GM19397 (cell line): ENCODE results near the gene WDR74.
"Not testable (repeated sequence)": the region's sequence is repeated elsewhere in the genome, so short reads cannot be mapped to it uniquely, and the experiment has no call there.

Experiments
- ATAC-seq: cut with Tn5 transposase; IDR thresholded peaks from one replicate; pipeline ENCODE4 v1.9.1; 2021; ENCODE audit warnings: mild to moderate bottlenecking, moderate library complexity; ENCODE audit not compliant: unreplicated experiment

The WDR74 gene

GRCh38 chr11:62839050-62839945 is at the start of gene WDR74:
Gene WDR74 (minus strand): TSS chr11:62839590. CDS start chr11:62839570, 20 bp downstream.
- ATAC-seq: peak; percentile 49

DNA sequence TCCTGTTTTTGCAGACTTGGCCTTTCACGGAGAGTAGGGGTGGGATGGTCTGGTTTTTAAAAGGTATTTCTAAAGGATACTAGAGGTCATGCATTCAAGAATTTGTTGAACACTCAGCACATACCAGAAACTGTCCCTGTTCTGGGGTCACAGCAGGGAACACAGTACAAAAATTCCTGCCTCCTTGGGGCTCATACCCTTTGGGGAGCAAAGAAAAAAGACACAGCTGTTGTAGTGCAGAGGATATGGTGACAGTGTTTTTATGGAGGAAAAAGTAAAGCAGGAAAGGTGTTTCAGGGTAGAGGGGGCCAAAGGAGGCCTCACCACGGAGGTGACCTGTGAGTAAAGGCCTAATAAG is 49.7 kb upstream of the WDR74 start:
- no peak for ATAC-seq

GRCh38 chr11:62888406-62888805 is 49.0 kb upstream of the WDR74 start:
- ATAC-seq: no peak

DNA sequence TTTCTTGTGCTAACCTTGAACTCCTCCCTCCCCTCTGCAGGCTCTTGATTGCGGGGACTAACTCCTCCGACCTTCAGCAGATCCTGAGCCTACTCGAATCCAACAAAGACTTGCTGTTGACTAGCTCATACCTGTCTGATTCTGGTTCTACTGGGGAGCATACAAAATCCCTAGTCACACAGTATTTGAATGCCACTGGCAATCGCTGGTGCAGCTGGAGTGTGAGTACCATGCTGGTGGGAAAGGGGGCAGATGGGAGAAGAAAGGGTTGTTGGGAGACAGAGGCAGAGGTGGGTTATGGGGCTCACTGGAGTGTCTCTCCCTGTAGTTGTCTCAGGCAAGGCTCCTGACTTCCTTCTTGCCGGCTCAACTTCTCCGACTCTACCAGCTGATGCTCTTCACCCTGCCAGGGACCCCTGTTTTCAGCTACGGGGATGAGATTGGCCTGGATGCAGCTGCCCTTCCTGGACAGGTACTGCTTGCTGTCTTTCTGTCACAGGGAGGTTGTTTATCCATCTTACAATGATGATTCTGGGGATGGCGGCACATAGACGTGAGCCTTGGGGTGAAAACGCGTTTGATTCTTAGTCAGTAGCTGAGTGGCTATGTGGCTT is 45.9 kb upstream of the WDR74 start:
- no peak for ATAC-seq

- no peak for ATAC-seq
Measured at GRCh38 chr11:62883673-62884072, 44.3 kb upstream of the WDR74 start.

DNA sequence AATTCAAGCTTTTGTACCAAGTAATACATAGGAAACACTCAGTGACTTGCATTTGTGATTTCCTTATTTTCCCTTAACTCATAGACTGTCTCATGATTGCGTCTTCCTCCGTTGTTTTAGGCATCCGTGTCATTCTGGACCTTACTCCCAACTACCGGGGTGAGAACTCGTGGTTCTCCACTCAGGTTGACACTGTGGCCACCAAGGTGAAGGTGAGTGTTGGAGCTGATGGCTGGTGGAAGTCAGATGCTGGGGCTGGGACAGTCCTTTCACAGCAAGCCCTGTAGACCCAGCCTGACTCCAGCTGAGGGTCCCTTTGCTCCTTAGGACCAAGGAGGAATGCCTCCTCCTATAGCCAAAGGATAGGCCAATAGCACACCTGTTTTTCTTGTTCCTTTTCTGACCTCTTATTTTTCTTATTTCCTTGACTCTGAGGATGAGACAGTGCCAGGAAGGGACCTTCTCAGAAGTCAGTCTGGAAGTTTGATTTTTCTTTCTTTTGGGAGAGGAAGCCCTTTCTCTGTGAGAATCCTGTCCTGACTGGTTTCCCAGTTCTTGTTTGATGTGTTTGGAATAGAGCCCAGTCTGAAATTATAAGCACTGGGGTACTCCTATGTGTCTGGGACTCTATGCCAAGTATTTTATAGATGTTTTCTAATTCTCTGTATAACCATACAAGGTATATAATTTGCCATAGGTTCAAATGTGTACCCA is 43.6 kb upstream of the WDR74 start:
- ATAC-seq: no peak

DNA sequence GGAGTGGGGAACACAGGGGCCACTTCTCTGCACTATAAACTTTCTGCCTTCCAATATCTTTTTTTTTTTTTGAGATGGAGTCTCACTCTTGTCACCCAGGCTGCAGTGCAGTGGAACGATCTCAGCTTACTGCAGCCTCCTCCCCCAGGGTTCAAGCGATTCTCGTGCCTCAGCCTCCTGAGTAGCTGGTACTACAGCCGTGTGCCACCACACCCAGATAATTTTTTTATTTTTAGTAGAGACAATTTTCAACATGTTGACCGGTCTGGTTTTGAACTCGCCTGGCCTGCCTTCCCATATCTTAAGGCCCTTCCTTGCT is 43.0 kb upstream of the WDR74 start:
- ATAC-seq: no peak

- peak; percentile 35 for ATAC-seq
Measured at GRCh38 chr11:62881579-62882430, 42.4 kb upstream of the WDR74 start.

DNA sequence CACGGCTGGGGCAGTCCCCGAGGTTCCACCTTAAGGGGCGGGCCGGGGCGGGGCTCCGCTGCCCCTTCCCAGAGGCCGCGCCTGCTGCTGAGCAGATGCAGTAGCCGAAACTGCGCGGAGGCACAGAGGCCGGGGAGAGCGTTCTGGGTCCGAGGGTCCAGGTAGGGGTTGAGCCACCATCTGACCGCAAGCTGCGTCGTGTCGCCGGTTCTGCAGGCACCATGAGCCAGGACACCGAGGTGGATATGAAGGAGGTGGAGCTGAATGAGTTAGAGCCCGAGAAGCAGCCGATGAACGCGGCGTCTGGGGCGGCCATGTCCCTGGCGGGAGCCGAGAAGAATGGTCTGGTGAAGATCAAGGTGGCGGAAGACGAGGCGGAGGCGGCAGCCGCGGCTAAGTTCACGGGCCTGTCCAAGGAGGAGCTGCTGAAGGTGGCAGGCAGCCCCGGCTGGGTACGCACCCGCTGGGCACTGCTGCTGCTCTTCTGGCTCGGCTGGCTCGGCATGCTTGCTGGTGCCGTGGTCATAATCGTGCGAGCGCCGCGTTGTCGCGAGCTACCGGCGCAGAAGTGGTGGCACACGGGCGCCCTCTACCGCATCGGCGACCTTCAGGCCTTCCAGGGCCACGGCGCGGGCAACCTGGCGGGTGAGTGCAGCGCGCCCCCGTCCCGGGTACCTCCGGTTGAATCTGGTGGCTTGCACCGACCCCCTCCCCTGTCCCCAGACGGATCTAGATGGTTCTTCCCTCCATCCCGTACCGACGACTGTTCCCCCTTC is 41.6 kb upstream of the WDR74 start, which contains the start of gene SLC3A2:
SLC3A2 (plus strand) TSS at position 94 of the 776 bp plus-strand sequence; CDS start at position 222, 128 bp downstream.
- peak; percentile 72 for ATAC-seq

DNA sequence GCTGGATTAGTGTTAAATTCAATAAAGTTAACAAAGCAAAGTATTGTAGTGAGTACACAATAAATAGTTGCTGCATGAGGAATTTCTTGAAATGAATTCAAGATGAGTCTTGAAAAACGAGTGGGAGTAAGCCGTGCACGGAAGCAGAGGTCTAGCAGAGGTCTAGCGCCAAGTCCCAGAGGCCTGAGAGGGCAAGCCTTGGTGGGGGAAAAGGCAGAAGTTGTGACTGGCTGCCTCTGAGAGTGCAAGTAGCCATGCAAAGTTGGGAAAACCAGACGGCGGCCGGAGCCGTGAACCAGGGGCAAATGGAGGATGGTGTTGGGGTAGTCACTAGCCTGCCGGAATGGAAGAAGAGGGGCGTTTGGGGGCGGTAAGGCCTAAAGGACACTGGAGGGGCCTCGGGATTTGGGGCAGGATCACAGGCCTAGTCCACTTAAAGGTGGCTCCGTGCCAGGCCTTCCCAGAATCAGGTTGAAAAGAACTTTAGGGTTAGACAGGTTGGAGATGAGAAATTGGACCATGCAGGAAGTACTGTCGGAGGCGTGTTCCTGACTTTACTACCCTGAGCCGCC is 40.9 kb upstream of the WDR74 start:
- ATAC-seq: peak; percentile 6

GRCh38 chr11:62879235-62879978 is 40.0 kb upstream of the WDR74 start:
- ATAC-seq: no peak

DNA sequence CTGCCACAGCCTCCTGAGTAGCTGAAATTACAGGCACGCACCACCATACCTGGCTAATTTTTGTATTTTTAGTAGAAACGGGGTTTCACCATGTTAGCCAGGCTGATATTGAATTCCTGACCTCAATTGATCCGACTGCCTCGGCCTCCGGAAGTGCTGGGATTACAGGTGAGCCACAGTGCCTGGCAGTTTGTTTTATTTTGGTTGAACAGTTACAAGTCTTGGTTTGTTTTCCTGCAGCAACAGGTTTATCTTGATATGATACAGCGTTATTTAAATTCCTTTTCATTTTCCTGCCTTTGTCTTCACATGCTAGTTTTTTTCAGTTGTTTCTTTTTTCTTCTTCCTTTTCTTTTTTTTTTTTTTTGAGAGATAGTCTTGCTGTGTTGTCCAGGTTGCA is 37.3 kb upstream of the WDR74 start:
- no peak for ATAC-seq

DNA sequence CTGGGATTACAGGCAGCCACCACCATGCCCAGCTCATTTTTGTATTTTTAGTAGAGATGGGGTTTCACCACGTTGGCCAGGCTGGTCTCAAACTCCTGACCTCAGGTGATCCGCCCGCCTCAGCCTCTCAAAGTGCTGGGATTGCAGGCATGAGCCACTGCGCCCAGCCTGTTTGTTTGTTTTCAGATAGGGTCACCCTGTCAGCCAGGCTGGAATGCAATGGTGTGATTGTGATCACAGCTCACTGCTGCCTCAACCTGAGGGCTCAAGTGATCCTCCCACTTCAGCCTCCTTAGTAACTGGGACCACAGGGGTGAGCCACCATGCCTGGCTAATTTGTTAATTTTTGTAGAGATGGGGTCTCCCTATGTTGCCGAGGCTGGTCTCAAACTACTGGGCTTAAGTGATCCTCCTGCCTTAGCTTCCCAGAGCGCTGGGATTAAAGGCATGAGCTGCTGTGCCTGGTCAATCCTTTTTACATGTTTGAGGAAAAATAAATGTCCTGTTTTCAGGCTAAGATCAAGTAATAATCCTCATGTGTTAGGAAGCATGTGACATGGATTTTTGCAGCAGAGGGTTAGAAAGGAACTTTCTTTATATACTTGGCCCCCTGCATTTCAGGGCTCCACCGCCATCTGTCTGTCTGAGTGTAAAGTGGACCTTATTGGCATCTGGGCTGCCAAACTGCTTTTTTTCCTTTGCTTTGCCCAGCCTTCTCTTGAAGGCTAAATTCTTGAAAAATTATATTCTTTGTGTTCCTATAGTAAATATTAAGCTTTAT is 36.5 kb upstream of the WDR74 start:
- ATAC-seq: no peak

DNA sequence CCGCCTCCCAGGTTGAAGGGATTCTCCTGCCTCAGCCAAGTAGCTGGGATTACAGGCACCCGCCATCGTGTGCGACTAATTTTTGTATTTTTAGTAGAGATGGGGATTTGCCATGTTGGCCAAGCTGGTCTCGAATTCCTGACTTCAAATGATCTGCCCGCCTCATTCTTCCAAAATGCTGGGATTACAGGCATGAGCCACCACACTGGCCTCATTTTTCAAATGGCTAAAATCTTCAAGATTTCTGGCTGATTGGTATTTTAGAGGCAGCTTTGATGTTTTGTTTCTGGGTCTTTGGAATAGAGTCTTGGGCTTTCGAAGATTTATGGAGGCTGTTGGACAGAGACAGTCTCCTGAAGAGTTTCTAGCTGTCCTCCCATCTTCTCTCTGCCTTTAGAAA is 35.5 kb upstream of the WDR74 start:
- no peak for ATAC-seq

DNA sequence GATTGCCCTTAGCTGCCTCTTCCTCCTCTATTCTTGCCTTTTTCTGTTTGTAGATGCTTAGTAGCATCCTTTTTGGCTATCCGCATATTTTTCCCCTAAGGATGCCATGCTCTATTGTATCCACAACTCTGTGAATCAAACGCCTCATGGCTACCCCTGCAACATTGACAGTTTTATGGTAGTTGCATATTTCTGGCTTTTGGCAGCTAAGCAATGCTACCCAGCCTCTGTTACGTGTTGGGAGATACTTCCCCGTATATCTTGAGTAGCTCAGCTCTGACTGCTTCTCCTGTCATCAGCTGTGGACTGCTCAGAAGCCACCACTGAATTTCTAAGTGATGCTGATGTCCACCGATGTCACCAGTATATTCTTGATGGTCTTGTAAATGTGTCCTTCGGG is 26.2 kb upstream of the WDR74 start:
- no peak for ATAC-seq

- ATAC-seq: no peak
Measured at GRCh38 chr11:62863687-62864335, 24.4 kb upstream of the WDR74 start.

- not testable (repeated sequence) for ATAC-seq
Measured at GRCh38 chr11:62861564-62862192, 22.3 kb upstream of the WDR74 start.
